IMR-90 (cell line): Measurements from ENCODE around the gene BTRC.
"Not testable (repeated sequence)": the region's sequence is repeated elsewhere in the genome, so short reads cannot be mapped to it uniquely, and the experiment has no call there.

Experiments used
- CTCF ChIP-seq: conservative IDR thresholded peaks from 2 replicates; pipeline ENCODE4 v1.5.1; 2012; ENCODE audit warnings: mild to moderate bottlenecking, low read depth, low read length, improper control_type of control experiment
- MXI1 ChIP-seq: IDR thresholded peaks from 2 replicates; pipeline ENCODE4 v1.6.1; 2012; ENCODE audit warnings: low read depth, mild to moderate bottlenecking, low read length, moderate library complexity, borderline replicate concordance
- POLR2A ChIP-seq: IDR thresholded peaks from 2 replicates; pipeline ENCODE4 v1.6.1; 2012; ENCODE audit warnings: mild to moderate bottlenecking, low read depth, low read length
- RAD21 ChIP-seq: IDR thresholded peaks from 2 replicates; pipeline ENCODE4 v1.6.1; 2012; ENCODE audit warnings: low read length, improper control_type of control experiment
- RFX5 ChIP-seq: IDR thresholded peaks from 2 replicates; pipeline ENCODE4 v1.8.0; 2012; ENCODE audit warnings: low read depth, mild to moderate bottlenecking, low read length, moderate library complexity
- SMC3 ChIP-seq: fragments of 150-350 bp; IDR thresholded peaks from 2 replicates; pipeline ENCODE4 v1.6.1; 2016; ENCODE audit warnings: low read depth, mild to moderate bottlenecking, antibody characterized with exemption, low read length, moderate library complexity
- TF ChIP-seq, protein P1 (sequence below): fragments of 150-350 bp; IDR thresholded peaks from 2 replicates; pipeline ENCODE4 v1.6.1; 2017; ENCODE audit warnings: mild to moderate bottlenecking, antibody characterized with exemption, low read length, low read depth
- TF ChIP-seq, protein P2 (sequence below): fragments of 150-350 bp; IDR thresholded peaks from 2 replicates; pipeline ENCODE4 v1.6.1; 2016; ENCODE audit warnings: low read depth, mild to moderate bottlenecking, low read length, moderate library complexity, borderline replicate concordance

- TF ChIP-seq CTCF, MXI1, RFX5, RAD21, POLR2A, SMC3: not testable (repeated sequence)
- TF ChIP-seq, protein P1, sequence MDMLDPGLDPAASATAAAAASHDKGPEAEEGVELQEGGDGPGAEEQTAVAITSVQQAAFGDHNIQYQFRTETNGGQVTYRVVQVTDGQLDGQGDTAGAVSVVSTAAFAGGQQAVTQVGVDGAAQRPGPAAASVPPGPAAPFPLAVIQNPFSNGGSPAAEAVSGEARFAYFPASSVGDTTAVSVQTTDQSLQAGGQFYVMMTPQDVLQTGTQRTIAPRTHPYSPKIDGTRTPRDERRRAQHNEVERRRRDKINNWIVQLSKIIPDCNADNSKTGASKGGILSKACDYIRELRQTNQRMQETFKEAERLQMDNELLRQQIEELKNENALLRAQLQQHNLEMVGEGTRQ, result not testable (repeated sequence)
- TF ChIP-seq, protein P2, sequence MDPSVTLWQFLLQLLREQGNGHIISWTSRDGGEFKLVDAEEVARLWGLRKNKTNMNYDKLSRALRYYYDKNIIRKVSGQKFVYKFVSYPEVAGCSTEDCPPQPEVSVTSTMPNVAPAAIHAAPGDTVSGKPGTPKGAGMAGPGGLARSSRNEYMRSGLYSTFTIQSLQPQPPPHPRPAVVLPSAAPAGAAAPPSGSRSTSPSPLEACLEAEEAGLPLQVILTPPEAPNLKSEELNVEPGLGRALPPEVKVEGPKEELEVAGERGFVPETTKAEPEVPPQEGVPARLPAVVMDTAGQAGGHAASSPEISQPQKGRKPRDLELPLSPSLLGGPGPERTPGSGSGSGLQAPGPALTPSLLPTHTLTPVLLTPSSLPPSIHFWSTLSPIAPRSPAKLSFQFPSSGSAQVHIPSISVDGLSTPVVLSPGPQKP, result not testable (repeated sequence)
Measured at GRCh38 chr10:101334259-101334658, 19.7 kb upstream of the BTRC start.
